ENCODE measurements around the gene GRID2. TPM values are rescaled to one million over a fixed set of nuclear protein-coding genes. Genes with fewer than 3 reads are reported as not detected.

The GRID2 gene
- total RNA-seq, 1 donor from 2014 or later, result not detected

DNA sequence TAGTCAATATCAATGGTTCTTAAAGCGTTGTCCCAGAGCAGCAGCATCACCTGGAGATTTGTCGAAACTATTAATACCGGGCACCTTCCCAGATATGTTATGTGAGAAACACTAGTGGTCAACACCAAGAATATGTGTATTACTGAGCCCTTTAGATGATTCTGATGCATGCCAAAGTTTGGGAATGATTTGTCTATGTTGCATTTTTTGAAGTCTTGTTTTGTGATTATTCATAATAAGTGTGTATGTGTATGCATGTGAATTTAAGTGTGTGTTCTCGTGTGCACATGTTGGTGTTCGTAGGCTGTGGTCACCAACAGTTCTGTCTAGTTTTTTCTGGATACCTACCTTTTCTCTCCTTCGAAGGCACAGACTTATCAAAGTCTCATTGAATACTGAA is 749.4 kb downstream of the GRID2 start:
- no peak for DNase-seq (ENCODE audit: low read depth)
- TF ChIP-seq, protein P1, sequence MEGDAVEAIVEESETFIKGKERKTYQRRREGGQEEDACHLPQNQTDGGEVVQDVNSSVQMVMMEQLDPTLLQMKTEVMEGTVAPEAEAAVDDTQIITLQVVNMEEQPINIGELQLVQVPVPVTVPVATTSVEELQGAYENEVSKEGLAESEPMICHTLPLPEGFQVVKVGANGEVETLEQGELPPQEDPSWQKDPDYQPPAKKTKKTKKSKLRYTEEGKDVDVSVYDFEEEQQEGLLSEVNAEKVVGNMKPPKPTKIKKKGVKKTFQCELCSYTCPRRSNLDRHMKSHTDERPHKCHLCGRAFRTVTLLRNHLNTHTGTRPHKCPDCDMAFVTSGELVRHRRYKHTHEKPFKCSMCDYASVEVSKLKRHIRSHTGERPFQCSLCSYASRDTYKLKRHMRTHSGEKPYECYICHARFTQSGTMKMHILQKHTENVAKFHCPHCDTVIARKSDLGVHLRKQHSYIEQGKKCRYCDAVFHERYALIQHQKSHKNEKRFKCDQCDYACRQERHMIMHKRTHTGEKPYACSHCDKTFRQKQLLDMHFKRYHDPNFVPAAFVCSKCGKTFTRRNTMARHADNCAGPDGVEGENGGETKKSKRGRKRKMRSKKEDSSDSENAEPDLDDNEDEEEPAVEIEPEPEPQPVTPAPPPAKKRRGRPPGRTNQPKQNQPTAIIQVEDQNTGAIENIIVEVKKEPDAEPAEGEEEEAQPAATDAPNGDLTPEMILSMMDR (conservative IDR thresholded peaks at IDR 0.05; ENCODE audit: low read depth, low read length), result no peak
- no peak overlapping the region for H3K4me3 ChIP-seq (ENCODE audit: low read depth, low read length)

DNA sequence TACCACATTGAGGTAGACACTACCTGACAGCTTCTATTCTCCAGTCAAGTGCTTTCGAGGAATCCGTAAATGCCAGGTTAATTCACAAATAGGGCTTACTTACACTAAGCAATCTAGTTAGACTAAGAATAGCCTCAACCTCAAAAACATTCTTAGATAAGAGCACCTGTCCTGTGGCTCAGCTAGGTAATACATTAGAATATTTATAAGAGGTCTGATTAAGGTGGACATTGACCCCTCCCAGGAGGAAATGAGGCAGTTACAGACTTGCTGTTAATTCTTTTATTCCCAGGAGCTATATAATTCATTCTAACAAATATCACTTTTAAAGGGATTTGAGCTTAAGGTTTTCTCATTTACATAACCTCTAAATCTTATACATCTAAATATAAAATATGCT is 758.1 kb downstream of the GRID2 start:
- no peak overlapping the region for H3K4me3 ChIP-seq (ENCODE audit: low read depth, low read length)
- DNase-seq (ENCODE audit: low read depth), result no peak
- TF ChIP-seq, protein P1 (conservative IDR thresholded peaks at IDR 0.05; ENCODE audit: low read depth, low read length), result no peak

DNA sequence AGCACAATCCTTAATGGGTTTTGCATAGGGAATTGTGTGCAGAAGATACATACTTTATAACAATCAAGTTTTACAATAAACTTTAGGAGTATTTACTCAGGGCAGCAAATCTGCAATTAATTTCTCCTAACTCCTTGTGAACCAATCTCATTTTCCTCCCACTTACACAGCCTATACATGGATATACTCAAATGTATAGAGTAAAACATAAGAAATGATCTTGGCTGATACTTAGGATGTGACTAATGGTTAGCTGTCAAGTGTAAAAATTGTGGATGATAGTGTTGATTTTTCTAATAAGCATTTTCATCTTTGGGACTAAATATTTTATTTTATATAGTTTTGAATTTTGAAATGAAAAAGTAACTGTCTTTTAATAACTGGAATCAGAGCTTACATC is 759.6 kb downstream of the GRID2 start:
- TF ChIP-seq, protein P1 (conservative IDR thresholded peaks at IDR 0.05; ENCODE audit: low read depth, low read length), result no peak
- DNase-seq (ENCODE audit: low read depth), result no peak
- no peak overlapping the region for H3K4me3 ChIP-seq (ENCODE audit: low read depth, low read length)

- no peak for DNase-seq (ENCODE audit: low read depth)
- TF ChIP-seq, protein P1 (conservative IDR thresholded peaks at IDR 0.05; ENCODE audit: low read depth, low read length), result no peak
- H3K4me3 ChIP-seq (ENCODE audit: low read depth, low read length), result no peak overlapping the region
Measured at GRCh38 chr4:93065790-93066189, 762.0 kb downstream of the GRID2 start.

- H3K4me3 ChIP-seq (ENCODE audit: low read depth, low read length), result no peak overlapping the region
- DNase-seq (ENCODE audit: low read depth), result no peak
- TF ChIP-seq, protein P1 (conservative IDR thresholded peaks at IDR 0.05; ENCODE audit: low read depth, low read length), result no peak
Measured at GRCh38 chr4:93066749-93067148, 763.0 kb downstream of the GRID2 start.

DNA sequence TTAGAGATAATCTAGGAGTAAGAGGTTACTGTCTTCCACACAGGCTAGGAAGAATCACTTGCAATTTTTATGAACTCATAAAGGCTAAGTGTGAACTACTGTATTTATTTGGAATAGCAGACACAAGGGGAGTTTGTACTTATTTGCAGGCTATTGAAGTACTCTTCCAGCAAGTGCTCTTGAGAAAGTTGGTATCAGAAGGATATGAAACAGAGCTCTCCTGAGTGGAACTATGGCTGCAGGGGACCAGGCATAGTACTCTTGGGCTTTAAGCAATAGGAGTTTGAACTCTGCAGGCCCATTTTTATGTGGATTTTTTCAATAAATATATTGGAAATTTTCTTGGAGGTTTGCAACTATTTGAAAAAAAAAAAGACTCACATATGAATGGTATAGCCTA is 768.5 kb downstream of the GRID2 start:
- TF ChIP-seq, protein P1 (conservative IDR thresholded peaks at IDR 0.05; ENCODE audit: low read depth, low read length), result no peak
- H3K4me3 ChIP-seq (ENCODE audit: low read depth, low read length), result no peak overlapping the region
- DNase-seq (ENCODE audit: low read depth), result no peak

DNA sequence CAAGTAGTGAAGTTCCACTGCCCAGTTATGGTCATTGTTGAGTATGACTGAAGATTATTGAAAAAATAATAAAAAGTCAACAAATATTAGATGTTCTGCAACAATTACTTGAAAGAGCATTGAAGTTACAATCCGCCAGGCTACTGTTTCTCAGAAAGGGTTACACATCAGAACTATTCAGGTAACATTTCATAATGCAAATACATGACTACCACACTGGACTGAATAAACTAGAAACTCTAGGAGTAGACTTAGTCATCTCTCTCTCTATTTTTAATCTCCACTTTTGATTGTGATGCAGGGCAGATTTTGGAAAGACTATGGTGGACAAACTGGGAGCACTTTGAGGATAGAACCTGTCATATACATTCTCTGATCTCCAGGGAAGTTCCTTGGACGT is 776.5 kb downstream of the GRID2 start:
- DNase-seq (ENCODE audit: low read depth), result no peak
- TF ChIP-seq, protein P1 (conservative IDR thresholded peaks at IDR 0.05; ENCODE audit: low read depth, low read length), result no peak
- no peak overlapping the region for H3K4me3 ChIP-seq (ENCODE audit: low read depth, low read length)

Data from epithelial cell of proximal tubule (primary cell).